HepG2 (cell line): ENCODE data around the gene THEMIS.

Experiments used
- ASH2L ChIP-seq: fragments of 300-600, 200-600 bp; sonication (generic); IDR thresholded peaks from 2 replicates; pipeline ENCODE4 v1.7.0; 2017; ENCODE audit warnings: low read depth, mild to moderate bottlenecking, moderate library complexity, mixed read lengths, low read length; ENCODE audit not compliant: insufficient read length
- CTCF ChIP-seq: sonication (generic); formaldehyde crosslinking; IDR thresholded peaks from 2 replicates; pipeline ENCODE4 v1.5.0; 2020; ENCODE audit warnings: mild to moderate bottlenecking, missing genetic modification reagents, moderate library complexity
- MAX ChIP-seq: IDR thresholded peaks from 2 replicates; pipeline ENCODE4 v1.6.1; 2012; ENCODE audit warnings: inconsistent platforms
- NFRKB ChIP-seq: fragments of 450-650 bp; IDR thresholded peaks from 2 replicates; pipeline ENCODE4 v1.6.1; 2017
- NR3C1 ChIP-seq: sonication (generic); formaldehyde crosslinking; IDR thresholded peaks from 2 replicates; pipeline ENCODE4 v1.4.0; 2020; ENCODE audit warnings: missing genetic modification reagents
- PHF21A ChIP-seq: sonication (generic); formaldehyde crosslinking; IDR thresholded peaks from 2 replicates; pipeline ENCODE4 v1.5.0; 2020; ENCODE audit warnings: mild to moderate bottlenecking, missing genetic modification reagents
- PRMT3 ChIP-seq: sonication (generic); formaldehyde crosslinking; IDR thresholded peaks from 2 replicates; pipeline ENCODE4 v1.8.1; 2022; ENCODE audit warnings: low read depth, mild to moderate bottlenecking, moderate library complexity, missing genetic modification reagents, borderline replicate concordance
- RAD21 ChIP-seq: fragments of 450-650 bp; formaldehyde crosslinking; IDR thresholded peaks from 2 replicates; pipeline ENCODE4 v1.5.0; 2020; ENCODE audit warnings: mild to moderate bottlenecking
- RBAK ChIP-seq: sonication (generic); formaldehyde crosslinking; IDR thresholded peaks from 2 replicates; pipeline ENCODE4 v1.5.1; 2020; ENCODE audit warnings: mild to moderate bottlenecking, missing genetic modification reagents
- REST ChIP-seq, 2 experiments: IDR thresholded peaks; 2 replicates each; pipeline ENCODE4 v1.6.1; 2011 to 2012; ENCODE audit warnings: low read length in 2 of 2, borderline replicate concordance in 1 of 2, low read depth in 1 of 2, mild to moderate bottlenecking in 1 of 2, moderate library complexity in 1 of 2
- XRCC5 ChIP-seq: fragments of 200-400 bp; formaldehyde crosslinking; optimal IDR thresholded peaks from 2 replicates; pipeline ENCODE3; 2017; ENCODE audit warnings: mild to moderate bottlenecking, low read length

GRCh38 chr6:127924440-127924839 is 23.6 kb upstream of the THEMIS start:
- TF ChIP-seq MAX, result no peak
- no peak for TF ChIP-seq PHF21A
- no peak for TF ChIP-seq REST (IDR thresholded peaks at IDR 0.05; ENCODE audit: borderline replicate concordance in 1 of 2, low read depth in 1 of 2, low read length in 2 of 2)
- TF ChIP-seq XRCC5, result no peak
- TF ChIP-seq CTCF (CRISPR knock-in tag), result no peak
- no peak for TF ChIP-seq RBAK (CRISPR knock-in tag)
- no peak for TF ChIP-seq NFRKB
- TF ChIP-seq RAD21 (CRISPR knock-in tag), result no peak
- no peak for TF ChIP-seq PRMT3 (CRISPR knock-in tag)
- no peak for TF ChIP-seq ASH2L
- no peak for TF ChIP-seq NR3C1 (CRISPR knock-in tag)
